Measurements from ENCODE around the gene STUB1. TPM values are rescaled to one million over a fixed set of nuclear protein-coding genes. Genes with fewer than 3 reads are reported as not detected.

The STUB1 gene
- total RNA-seq, 3 donors from 2014 or later, result 117 to 136 (median 127) TPM

DNA sequence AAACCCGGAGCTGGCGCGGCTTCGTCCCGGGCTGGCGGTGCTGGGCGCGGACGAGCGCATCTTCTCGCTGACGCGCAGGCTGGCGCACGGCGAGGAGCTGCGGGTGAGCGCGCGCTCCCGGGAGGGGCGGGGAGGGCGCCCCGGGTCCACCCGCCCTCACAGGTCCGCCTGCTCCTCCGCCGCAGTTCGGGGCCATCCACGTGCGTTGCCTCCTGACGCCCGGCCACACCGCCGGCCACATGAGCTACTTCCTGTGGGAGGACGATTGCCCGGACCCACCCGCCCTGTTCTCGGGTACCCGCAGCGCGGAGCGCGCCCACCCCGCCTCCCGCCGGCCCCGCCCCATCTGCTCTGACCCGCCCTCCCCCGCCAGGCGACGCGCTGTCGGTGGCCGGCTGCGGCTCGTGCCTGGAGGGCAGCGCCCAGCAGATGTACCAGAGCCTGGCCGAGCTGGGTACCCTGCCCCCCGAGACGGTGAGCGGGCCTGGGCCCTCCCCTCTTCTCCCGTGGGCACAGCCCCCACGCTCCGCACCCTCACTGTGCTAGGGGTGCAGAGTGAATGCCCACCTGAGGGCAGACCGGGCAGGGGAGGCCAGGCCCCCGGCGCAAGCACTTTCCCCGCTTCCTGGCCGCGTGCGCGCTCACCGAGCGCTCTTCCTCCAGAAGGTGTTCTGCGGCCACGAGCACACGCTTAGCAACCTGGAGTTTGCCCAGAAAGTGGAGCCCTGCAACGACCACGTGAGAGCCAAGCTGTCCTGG, 48.1 kb downstream of the STUB1 start:
- peaks cover 3% of the 10 kb centered on the region for H3K4me1 Mint-ChIP-seq (ENCODE audit: low read depth)
- peak overlapping the region; percentile 42 for H3K4me3 Mint-ChIP-seq
- DNase-seq, result peak; percentile 47
- no peaks in the 10 kb centered on the region for H3K9me3 Mint-ChIP-seq
- ATAC-seq, result peak; percentile 62
- H3K36me3 Mint-ChIP-seq (ENCODE audit: insufficient read depth), result peaks cover 1% of the 10 kb centered on the region
- no peaks in the 10 kb centered on the region for H3K27me3 Mint-ChIP-seq (ENCODE audit: low read depth)

DNA sequence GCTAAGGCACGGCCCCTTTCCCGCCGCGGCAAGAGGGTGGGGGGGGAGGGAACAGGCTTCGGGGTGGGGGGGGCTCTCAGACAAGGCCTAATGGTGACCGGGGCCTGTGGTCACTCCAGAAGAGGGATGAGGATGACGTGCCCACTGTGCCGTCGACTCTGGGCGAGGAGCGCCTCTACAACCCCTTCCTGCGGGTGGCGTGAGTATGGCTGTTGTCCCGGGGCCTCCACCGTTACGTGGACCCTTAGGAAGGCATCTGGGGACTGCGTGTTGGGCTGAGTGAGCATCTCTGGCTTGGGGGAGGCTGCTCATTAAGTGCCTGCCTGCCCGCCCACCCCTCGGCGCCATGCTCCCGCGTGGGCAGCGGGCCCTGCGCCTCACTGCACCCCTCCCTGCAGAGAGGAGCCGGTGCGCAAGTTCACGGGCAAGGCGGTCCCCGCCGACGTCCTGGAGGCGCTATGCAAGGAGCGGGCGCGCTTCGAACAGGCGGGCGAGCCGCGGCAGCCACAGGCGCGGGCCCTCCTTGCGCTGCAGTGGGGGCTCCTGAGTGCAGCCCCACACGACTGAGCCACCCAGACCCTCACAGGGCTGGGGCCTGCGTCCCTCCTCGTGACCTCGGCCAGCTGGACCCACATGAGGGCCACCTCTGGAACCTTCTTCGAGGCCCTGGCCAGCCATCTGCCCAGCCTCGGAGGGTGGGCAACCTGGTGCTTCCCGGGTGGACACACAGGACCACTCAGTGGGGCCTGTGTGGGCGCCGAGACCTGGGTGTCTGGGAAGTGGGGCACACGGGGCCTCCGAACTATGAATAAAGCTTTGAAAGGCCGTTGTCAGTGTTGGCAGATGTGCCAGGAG, 48.9 kb downstream of the STUB1 start:
- no peaks in the 10 kb centered on the region for H3K9me3 Mint-ChIP-seq
- H3K27me3 Mint-ChIP-seq (ENCODE audit: low read depth), result no peaks in the 10 kb centered on the region
- ATAC-seq (no peak), DNase-seq (no peak)
- H3K4me1 Mint-ChIP-seq (ENCODE audit: low read depth), result peaks cover 3% of the 10 kb centered on the region
- no peak overlapping the region for H3K4me3 Mint-ChIP-seq
- H3K36me3 Mint-ChIP-seq (ENCODE audit: insufficient read depth), result peaks cover 1% of the 10 kb centered on the region

DNA sequence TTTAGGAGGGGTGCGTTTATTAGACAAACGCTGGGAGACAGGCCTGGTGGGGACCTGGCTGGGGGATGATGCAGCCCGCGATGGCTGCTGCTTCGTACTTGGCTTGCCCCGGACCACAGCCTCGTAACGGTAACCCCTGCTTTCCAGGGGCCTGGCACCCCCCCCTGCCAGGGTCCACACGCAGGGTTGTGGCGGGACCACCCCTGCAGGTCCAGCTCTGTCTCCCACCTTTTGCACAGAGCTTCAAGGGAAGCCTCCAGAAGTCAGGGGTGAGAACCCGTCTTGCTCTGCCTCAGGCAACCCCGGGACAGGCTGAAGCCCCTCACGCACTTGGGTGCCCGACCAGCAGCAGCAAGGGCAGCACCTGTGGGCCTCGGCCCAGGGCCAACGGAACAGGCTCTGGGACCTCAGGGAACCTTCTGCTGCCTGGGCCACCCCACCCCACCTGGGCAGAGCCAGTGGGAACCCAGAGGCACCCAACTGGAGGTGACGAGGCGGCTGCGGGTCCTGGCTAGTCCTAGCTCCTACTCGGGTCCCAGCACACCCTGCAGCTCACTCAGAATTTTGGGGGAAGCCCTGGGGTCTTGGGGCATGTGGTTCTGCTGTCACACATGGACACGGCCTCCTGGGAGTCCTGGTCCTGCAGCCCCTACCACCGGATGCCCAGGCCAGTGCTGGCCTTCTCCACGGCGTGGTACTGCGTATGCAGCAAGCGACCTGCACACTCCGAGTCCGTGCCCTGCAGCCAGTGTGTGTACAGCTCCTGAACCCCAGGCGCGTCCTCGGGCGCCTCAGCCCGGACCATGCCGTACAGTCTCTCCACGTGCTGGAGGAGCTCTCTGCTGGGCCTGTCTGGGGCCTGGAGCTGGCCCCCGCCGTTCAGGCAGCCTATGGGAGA, 49.8 kb downstream of the STUB1 start:
- ATAC-seq, result no peak
- no peak for DNase-seq
- Mint-ChIP-seq H3K27me3 (ENCODE audit: low read depth) (no peaks in the 10 kb centered on the region), H3K4me1 (ENCODE audit: low read depth) (peaks cover 3% of the 10 kb centered on the region), H3K4me3 (no peak overlapping the region), H3K9me3 (no peaks in the 10 kb centered on the region), H3K36me3 (ENCODE audit: insufficient read depth) (peaks cover 1% of the 10 kb centered on the region)

DNA sequence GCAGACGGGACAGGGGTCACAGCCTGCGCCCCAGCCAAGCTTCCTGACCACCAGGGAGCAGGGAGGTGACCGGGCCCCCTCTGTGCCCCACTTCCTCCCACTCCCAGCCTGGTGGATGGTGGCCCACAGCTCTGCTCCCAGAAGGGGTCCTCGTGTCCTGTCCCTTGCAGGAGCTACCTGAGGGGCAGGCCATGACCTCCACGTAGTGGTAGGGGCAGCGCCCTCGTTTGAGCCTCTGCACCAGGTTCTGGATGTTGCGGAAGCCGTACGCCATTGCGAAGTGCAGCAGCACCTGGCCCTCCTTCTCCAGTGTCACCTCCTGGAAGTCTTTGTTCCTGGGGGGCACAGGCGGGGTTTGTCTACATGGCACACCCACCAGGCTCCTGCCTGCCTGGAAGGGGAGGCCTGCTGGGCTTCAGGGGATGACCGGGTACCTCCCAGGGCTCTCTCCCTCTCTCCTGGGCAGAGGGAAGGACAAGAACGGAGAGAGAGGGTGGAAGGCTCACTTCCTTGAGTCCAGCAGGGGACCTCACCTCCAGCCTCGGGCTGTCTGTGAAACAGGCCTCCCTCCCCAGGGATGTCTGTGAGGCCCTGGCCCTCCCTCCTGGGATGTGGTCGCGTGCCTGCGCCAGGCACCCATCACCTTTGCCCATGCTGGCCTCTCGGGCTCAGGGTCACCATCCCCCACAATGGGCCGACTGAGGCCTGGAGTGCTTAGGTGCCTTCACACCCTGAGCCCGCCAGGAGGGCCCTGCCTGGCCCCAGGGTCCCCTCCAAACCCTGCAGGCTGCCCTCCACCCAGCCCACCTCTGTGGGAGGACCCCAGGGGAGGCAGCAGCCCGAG, 50.7 kb downstream of the STUB1 start:
- H3K9me3 Mint-ChIP-seq, result no peaks in the 10 kb centered on the region
- ATAC-seq (no peak), DNase-seq (no peak)
- H3K4me1 Mint-ChIP-seq (ENCODE audit: low read depth), result peaks cover 6% of the 10 kb centered on the region
- no peak overlapping the region for H3K4me3 Mint-ChIP-seq
- H3K27me3 Mint-ChIP-seq (ENCODE audit: low read depth), result no peaks in the 10 kb centered on the region
- H3K36me3 Mint-ChIP-seq (ENCODE audit: insufficient read depth), result peaks cover 6% of the 10 kb centered on the region

DNA sequence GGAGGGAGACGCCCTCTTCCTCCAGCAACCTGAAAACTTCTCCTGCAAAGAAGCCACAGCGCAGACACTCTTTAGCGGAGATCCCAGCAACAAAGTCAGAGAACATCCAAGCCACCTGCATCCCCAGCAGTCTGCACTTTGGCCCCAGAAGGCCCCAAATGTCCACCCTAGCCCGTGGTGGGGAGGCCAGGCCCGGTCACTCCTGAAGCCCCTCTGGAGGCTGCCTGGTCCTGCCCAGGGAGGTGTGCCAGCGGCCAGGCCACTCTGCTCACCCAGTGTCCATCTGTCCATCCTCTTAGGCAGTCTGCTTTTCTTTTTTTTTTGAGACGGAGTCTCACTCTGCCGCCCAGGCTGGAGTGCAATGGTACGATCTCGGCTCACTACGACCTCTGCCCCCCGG, 52.1 kb downstream of the STUB1 start:
- Mint-ChIP-seq H3K4me1 (ENCODE audit: low read depth) (peaks cover 5% of the 10 kb centered on the region), H3K27me3 (ENCODE audit: low read depth) (no peaks in the 10 kb centered on the region), H3K9me3 (no peaks in the 10 kb centered on the region), H3K36me3 (ENCODE audit: insufficient read depth) (peaks cover 6% of the 10 kb centered on the region), H3K4me3 (no peak overlapping the region)
- ATAC-seq (no peak), DNase-seq (no peak)

Other genes starting within 250 kb of the STUB1 start
- gene CAPN15, start 152.7 kb upstream of the STUB1 start, total RNA-seq, result 100 to 1,000 TPM; 134 to 164 (median 153) TPM
- gene PRR35, start 120.0 kb upstream of the STUB1 start, total RNA-seq, result under 1 TPM; 0.08 to 0.11 (median 0.10) TPM
- gene NHLRC4, start 113.4 kb upstream of the STUB1 start, total RNA-seq, result under 1 TPM; 0.13 to 0.18 (median 0.16) TPM
- gene PIGQ, start 110.4 kb upstream of the STUB1 start, total RNA-seq, result 10 to 100 TPM; 45.0 to 47.8 (median 46.1) TPM
- gene RAB40C, start 90.3 kb upstream of the STUB1 start, total RNA-seq, result 10 to 100 TPM; 13.4 to 15.7 (median 14.6) TPM
- under 1 TPM; 0.40 to 0.71 (median 0.49) TPM for gene WFIKKN1, start 49.4 kb upstream of the STUB1 start, total RNA-seq
- gene METTL26, start 44.1 kb upstream of the STUB1 start, total RNA-seq, result 100 to 1,000 TPM; 132 to 174 (median 159) TPM
- 100 to 1,000 TPM in 1 of 3 donors, 10 to 100 TPM in 2; 83.1 to 104 (median 88.2) TPM for gene MCRIP2, start 38.6 kb upstream of the STUB1 start, total RNA-seq
- gene WDR90, start 31.0 kb upstream of the STUB1 start, total RNA-seq, result 100 to 1,000 TPM in 1 of 3 donors, 10 to 100 TPM in 2; 81.0 to 104 (median 87.8) TPM
- 100 to 1,000 TPM; 212 to 215 (median 212) TPM for gene RHOT2, start 12.3 kb upstream of the STUB1 start, total RNA-seq
- under 1 TPM; 0.52 to 0.71 (median 0.53) TPM for gene RHBDL1, start 4.7 kb upstream of the STUB1 start, total RNA-seq
- 10 to 100 TPM; 77.0 to 90.4 (median 88.7) TPM for gene JMJD8, start 3.9 kb downstream of the STUB1 start, total RNA-seq
- 10 to 100 TPM; 28.2 to 32.4 (median 29.1) TPM for gene WDR24, start 10.0 kb downstream of the STUB1 start, total RNA-seq
- gene FBXL16, start 25.4 kb downstream of the STUB1 start, total RNA-seq, result 1 to 10 TPM; 2.0 to 6.0 (median 4.8) TPM
- gene METRN, start 34.7 kb downstream of the STUB1 start, total RNA-seq, result 10 to 100 TPM; 23.8 to 34.7 (median 28.2) TPM
- 10 to 100 TPM; 66.0 to 75.0 (median 67.8) TPM for gene ANTKMT, start 40.7 kb downstream of the STUB1 start, total RNA-seq
- 1 to 10 TPM; 5.4 to 9.1 (median 7.0) TPM for gene CCDC78, start 46.0 kb downstream of the STUB1 start, total RNA-seq
- gene HAGHL, start 46.7 kb downstream of the STUB1 start, total RNA-seq, result 10 to 100 TPM in 2 of 3 donors, 1 to 10 TPM in 1; 8.8 to 13.0 (median 12.4) TPM
- 10 to 100 TPM; 30.1 to 39.5 (median 34.8) TPM for gene CIAO3, start 60.6 kb downstream of the STUB1 start, total RNA-seq
- under 1 TPM in 1 of 3 donors, not detected in 2; 0.08 TPM for gene MSLN, start 80.3 kb downstream of the STUB1 start, total RNA-seq
- gene RPUSD1, start 108.0 kb downstream of the STUB1 start, total RNA-seq, result 10 to 100 TPM; 72.3 to 99.0 (median 75.1) TPM
- 100 to 1,000 TPM; 138 to 171 (median 161) TPM for gene CHTF18, start 108.2 kb downstream of the STUB1 start, total RNA-seq
- gene GNG13, start 120.3 kb downstream of the STUB1 start, total RNA-seq, result not detected